Prostate gland (tissue), 2 donors: ENCODE data around the gene SPATA25.

ENCODE experiments used
- POLR2A ChIP-seq: fragments of 450-650 bp; IDR thresholded peaks from one replicate; pipeline ENCODE4 v1.6.1; 2016; ENCODE audit warnings: antibody characterized with exemption, mild to moderate bottlenecking
- TF ChIP-seq, protein P1 (sequence below), 4 experiments: fragments of 200-600 bp in 2 of 4; fragments of 450-650 bp in 2 of 4; sonication (generic) in 2 of 4; IDR thresholded peaks; 1 replicate in 3 of 4; 2 replicates in 1 of 4; pipeline ENCODE4 v1.5.1; 2016 to 2019; ENCODE audit warnings: antibody characterized with exemption in 4 of 4, mild to moderate bottlenecking in 2 of 4, moderate library complexity in 2 of 4

- TF ChIP-seq, protein P1, sequence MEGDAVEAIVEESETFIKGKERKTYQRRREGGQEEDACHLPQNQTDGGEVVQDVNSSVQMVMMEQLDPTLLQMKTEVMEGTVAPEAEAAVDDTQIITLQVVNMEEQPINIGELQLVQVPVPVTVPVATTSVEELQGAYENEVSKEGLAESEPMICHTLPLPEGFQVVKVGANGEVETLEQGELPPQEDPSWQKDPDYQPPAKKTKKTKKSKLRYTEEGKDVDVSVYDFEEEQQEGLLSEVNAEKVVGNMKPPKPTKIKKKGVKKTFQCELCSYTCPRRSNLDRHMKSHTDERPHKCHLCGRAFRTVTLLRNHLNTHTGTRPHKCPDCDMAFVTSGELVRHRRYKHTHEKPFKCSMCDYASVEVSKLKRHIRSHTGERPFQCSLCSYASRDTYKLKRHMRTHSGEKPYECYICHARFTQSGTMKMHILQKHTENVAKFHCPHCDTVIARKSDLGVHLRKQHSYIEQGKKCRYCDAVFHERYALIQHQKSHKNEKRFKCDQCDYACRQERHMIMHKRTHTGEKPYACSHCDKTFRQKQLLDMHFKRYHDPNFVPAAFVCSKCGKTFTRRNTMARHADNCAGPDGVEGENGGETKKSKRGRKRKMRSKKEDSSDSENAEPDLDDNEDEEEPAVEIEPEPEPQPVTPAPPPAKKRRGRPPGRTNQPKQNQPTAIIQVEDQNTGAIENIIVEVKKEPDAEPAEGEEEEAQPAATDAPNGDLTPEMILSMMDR (IDR thresholded peaks at IDR 0.05), result no peak
- TF ChIP-seq POLR2A, result no peak
Observed at GRCh38 chr20:45920462-45921336, 33.3 kb upstream of the SPATA25 start.
